HepG2 (cell line): ENCODE measurements around the gene SEMA7A. TPM values are rescaled to one million over a fixed set of nuclear protein-coding genes. Genes with fewer than 3 reads are reported as not detected.

ENCODE experiments used
- EEA1 ChIP-seq: sonication (generic); formaldehyde crosslinking; IDR thresholded peaks from 2 replicates; pipeline ENCODE4 v1.5.1; 2020; ENCODE audit warnings: mild to moderate bottlenecking, missing genetic modification reagents, borderline replicate concordance
- ISL2 ChIP-seq: sonication (generic); formaldehyde crosslinking; IDR thresholded peaks from 2 replicates; pipeline ENCODE4 v1.5.0; 2020; ENCODE audit warnings: missing genetic modification reagents
- MBD4 ChIP-seq: IDR thresholded peaks from 2 replicates; pipeline ENCODE4 v1.6.1; 2012; ENCODE audit warnings: low read length, inconsistent platforms, borderline replicate concordance
- MIXL1 ChIP-seq: IDR thresholded peaks from 2 replicates; pipeline ENCODE4 v1.6.1; 2016
- MTF2 ChIP-seq: sonication (generic); formaldehyde crosslinking; IDR thresholded peaks from 2 replicates; pipeline ENCODE4 v1.5.0; 2020; ENCODE audit warnings: missing genetic modification reagents, borderline replicate concordance
- ZBTB38 ChIP-seq: sonication (generic); formaldehyde crosslinking; IDR thresholded peaks from 2 replicates; pipeline ENCODE4 v1.5.1; 2020; ENCODE audit warnings: mild to moderate bottlenecking, missing genetic modification reagents
- ZFP36 ChIP-seq: fragments of 150-350 bp; IDR thresholded peaks from 2 replicates; pipeline ENCODE4 v1.6.1; 2018; ENCODE audit warnings: borderline replicate concordance, low read length, low read depth; ENCODE audit not compliant: partially characterized antibody
- ZNF337 ChIP-seq: sonication (generic); formaldehyde crosslinking; IDR thresholded peaks from 2 replicates; pipeline ENCODE4 v1.5.1; 2020; ENCODE audit warnings: missing genetic modification reagents, low read depth, mild to moderate bottlenecking, borderline replicate concordance
- ZNF598 ChIP-seq: sonication (generic); formaldehyde crosslinking; IDR thresholded peaks from 2 replicates; pipeline ENCODE4 v1.5.1; 2020; ENCODE audit warnings: mild to moderate bottlenecking, missing genetic modification reagents, borderline replicate concordance
- ZNF792 ChIP-seq: IDR thresholded peaks from 2 replicates; pipeline ENCODE4 v1.6.1; 2016
- polyA plus RNA-seq, 8 experiments: library from polyadenylated mRNA; depleted of rRNA in 3 of 8; stranded (reverse) in 7 of 8; unstranded in 1 of 8; fragments of >200 nt; fragmentation: Illumina TruSeq in 4 of 8; extraction: Trizol in 4 of 8; gene quantifications; 2 replicates each; pipeline versions ENCODE4 v1.2.1 to v1.2.3, GENCODE V29; 2011 to 2016; ENCODE audit warnings: low read depth in 4 of 8, missing spikeins in 1 of 8, mixed read lengths in 1 of 8; ENCODE audit not compliant: insufficient read depth in 1 of 8
- total RNA-seq, 5 experiments: library from RNA; depleted of rRNA; stranded (reverse); fragments of >200 nt; fragmentation: Illumina TruSeq; extraction: Trizol; gene quantifications; 2 replicates each; pipeline ENCODE4 v1.2.3, GENCODE V29; 2016; ENCODE audit warnings: low read depth in 1 of 5
- TF ChIP-seq, protein P1 (sequence below): sonication (generic); formaldehyde crosslinking; IDR thresholded peaks from 2 replicates; pipeline ENCODE4; 2020; ENCODE audit warnings: missing genetic modification reagents, mild to moderate bottlenecking, borderline replicate concordance

SEMA7A gene
- total and polyA plus RNA-seq, 2 of the 13 experiments (the other 11 are each of a cell fraction or from before 2014, with no cell fraction given) = 9.0 to 15.8 TPM

GRCh38 chr15:74426404-74427281 is 7.1 kb downstream of the SEMA7A start (continued):
- TF ChIP-seq MBD4 (no peak), ZNF337 (no peak), ZFP36 (no peak), MIXL1 (CRISPR knock-in tag) (no peak), EEA1 (no peak), ISL2 (CRISPR knock-in tag) (no peak), MTF2 (CRISPR knock-in tag) (no peak), ZBTB38 (CRISPR knock-in tag) (no peak), ZNF598 (CRISPR knock-in tag) (no peak), ZNF792 (CRISPR knock-in tag) (no peak)
- TF ChIP-seq, protein P1, sequence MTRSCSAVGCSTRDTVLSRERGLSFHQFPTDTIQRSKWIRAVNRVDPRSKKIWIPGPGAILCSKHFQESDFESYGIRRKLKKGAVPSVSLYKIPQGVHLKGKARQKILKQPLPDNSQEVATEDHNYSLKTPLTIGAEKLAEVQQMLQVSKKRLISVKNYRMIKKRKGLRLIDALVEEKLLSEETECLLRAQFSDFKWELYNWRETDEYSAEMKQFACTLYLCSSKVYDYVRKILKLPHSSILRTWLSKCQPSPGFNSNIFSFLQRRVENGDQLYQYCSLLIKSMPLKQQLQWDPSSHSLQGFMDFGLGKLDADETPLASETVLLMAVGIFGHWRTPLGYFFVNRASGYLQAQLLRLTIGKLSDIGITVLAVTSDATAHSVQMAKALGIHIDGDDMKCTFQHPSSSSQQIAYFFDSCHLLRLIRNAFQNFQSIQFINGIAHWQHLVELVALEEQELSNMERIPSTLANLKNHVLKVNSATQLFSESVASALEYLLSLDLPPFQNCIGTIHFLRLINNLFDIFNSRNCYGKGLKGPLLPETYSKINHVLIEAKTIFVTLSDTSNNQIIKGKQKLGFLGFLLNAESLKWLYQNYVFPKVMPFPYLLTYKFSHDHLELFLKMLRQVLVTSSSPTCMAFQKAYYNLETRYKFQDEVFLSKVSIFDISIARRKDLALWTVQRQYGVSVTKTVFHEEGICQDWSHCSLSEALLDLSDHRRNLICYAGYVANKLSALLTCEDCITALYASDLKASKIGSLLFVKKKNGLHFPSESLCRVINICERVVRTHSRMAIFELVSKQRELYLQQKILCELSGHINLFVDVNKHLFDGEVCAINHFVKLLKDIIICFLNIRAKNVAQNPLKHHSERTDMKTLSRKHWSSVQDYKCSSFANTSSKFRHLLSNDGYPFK (CRISPR knock-in tag) = no peak
